ENCODE measurements around the gene SLC9A5.

DNA sequence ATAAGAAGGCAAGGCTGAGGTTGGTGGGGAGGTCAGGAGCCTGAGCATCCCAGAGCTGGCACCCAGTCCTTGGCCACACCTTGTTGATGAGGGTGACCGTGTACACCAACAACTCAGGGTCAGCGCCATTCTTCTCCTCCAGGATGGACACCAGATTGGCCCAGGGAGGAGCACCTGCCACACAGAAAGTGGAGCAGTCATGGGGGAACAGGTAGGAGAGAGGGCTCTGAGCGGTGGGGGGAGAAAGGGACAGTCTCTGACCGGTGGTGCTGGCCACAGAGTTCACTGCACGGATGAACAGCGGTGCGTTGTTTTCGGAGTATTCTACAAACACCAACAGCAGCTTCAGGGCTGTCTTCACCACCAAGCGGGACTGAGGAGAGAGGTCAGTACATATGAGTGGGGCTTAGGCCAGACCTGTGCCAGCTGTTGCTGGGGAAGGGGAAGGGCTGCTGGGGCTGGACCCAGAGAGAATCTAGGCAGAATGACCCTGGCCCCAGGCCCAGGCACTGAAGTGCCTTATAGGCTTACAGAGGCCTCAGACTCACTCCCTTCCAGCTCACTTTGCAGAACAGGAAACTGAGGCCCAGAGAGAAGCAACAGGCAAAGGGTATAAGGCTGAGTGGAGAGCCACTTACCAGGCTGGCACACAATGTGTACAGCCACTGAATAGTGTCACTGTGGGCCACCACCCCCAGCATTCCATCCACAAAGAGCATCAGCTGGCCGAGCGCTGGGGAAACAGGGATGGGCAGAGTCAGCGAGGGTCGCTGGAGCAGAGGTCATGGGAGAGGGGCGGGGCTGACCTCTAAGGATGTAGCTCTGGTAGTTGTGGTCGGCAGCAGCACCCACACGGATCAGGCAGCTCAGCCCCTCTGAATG, 11.1 kb upstream of the SLC9A5 start:
- no peak for TF ChIP-seq POLR2A (IDR thresholded peaks at IDR 0.05)
- TF ChIP-seq, protein P1, sequence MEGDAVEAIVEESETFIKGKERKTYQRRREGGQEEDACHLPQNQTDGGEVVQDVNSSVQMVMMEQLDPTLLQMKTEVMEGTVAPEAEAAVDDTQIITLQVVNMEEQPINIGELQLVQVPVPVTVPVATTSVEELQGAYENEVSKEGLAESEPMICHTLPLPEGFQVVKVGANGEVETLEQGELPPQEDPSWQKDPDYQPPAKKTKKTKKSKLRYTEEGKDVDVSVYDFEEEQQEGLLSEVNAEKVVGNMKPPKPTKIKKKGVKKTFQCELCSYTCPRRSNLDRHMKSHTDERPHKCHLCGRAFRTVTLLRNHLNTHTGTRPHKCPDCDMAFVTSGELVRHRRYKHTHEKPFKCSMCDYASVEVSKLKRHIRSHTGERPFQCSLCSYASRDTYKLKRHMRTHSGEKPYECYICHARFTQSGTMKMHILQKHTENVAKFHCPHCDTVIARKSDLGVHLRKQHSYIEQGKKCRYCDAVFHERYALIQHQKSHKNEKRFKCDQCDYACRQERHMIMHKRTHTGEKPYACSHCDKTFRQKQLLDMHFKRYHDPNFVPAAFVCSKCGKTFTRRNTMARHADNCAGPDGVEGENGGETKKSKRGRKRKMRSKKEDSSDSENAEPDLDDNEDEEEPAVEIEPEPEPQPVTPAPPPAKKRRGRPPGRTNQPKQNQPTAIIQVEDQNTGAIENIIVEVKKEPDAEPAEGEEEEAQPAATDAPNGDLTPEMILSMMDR (IDR thresholded peaks at IDR 0.05), result no peak

Measured in testis (tissue), 2 donors.